Posterior vena cava (tissue), 2 donors: Measurements from ENCODE around the gene ENTR1. TPM values are rescaled to one million over a fixed set of nuclear protein-coding genes. Genes with fewer than 3 reads are reported as not detected.

Experiments
- DNase-seq: peaks from one replicate; pipeline ENCODE4 v3.0.0-alpha.2; 2020; ENCODE audit warnings: low spot score
- intact Hi-C, 2 donors: fragments of 100-400 bp; cut with DNase I; formaldehyde crosslinking; loops; one replicate each; pipeline versions ENCODE4 v1.14.1 to v1.14.2; 2022 to 2023
- long read RNA-seq, 2 donors: library from polyadenylated mRNA; unstranded; transcript quantifications; one replicate each; pipeline ENCODE4 v2.0.0, GENCODE V29; 2020 to 2021
- total RNA-seq, 2 donors: library from RNA; stranded (reverse); fragmentation: NEBNext Ultra II Directional; extraction: Animal tissue kit (Norgen Biotek cat#: 25700); gene quantifications; one replicate each; pipeline ENCODE4 v1.2.1, GENCODE V29; 2021
- donor health status: DM: yes; HTN: yes; CAD: no.
- donor health status: DM: yes; HTN: yes; CAD: no.

The ENTR1 gene, protein sequence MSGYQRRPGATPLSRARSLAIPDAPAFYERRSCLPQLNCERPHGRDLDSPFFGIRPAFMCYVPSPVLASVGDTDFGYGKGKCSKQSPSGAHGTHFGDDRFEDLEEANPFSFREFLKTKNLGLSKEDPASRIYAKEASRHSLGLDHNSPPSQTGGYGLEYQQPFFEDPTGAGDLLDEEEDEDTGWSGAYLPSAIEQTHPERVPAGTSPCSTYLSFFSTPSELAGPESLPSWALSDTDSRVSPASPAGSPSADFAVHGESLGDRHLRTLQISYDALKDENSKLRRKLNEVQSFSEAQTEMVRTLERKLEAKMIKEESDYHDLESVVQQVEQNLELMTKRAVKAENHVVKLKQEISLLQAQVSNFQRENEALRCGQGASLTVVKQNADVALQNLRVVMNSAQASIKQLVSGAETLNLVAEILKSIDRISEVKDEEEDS
- 10 to 100 TPM; 28.7 to 29.3 TPM for total RNA-seq
- long read RNA-seq, donor 1, partial matches to known transcripts, result 4 of 12 reads
- long read RNA-seq, donor 1, other reads (novel, unspliced or antisense), result 4 of 12 reads
- long read RNA-seq, donor 2, partial matches to known transcripts, result 4 of 9 reads
- long read RNA-seq, donor 2, other reads (novel, unspliced or antisense), result 1 of 9 reads

GRCh38 chr9:136410500-136411287, at the start of gene ENTR1, which contains the start of gene PMPCA:
Gene ENTR1, minus strand, starts transcription at chr9:136410614. Its CDS starts 217 bp downstream, at chr9:136410397.
Gene PMPCA, plus strand, starts transcription at chr9:136410658. Its CDS starts 11 bp downstream, at chr9:136410669.
- intact Hi-C loops, result no loop called here
- DNase-seq, result peak; percentile 98

DNA sequence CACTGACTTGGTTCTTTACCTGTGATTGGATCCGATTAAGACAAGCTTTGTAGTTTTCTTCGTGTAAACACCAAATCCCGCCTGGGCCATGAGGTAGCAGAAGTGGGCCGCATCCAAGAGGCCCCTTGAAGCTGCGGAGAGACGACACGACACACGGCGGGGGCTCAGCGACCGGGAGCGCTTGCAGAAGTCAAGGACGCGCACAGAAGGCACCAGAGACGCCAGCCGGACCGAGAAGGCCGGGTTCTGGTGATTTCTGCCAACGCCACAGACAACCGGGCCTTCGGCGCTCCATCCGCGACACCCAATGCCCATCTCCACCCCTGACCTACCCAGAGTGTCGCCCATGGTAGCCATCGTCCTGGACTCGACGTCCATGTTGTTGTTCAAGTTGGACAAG, 49.0 kb upstream of the ENTR1 start:
- no peak for DNase-seq
- intact Hi-C loops, result loop anchor here in 1 of 2 donors (10.0 kb wide), 1 partner anchor 955 kb away; no protein-coding TSS in a partner anchor

GRCh38 chr9:136457326-136457725, 46.9 kb upstream of the ENTR1 start:
- DNase-seq, result no peak
- intact Hi-C loops, result loop anchor here in 1 of 2 donors (10.0 kb wide), 1 partner anchor 957 kb away; no protein-coding TSS in a partner anchor

- no peak for DNase-seq
- intact Hi-C loops, result loop anchor here in 1 of 2 donors (10.0 kb wide), 1 partner anchor 959 kb away; no protein-coding TSS in a partner anchor
Measured at GRCh38 chr9:136456258-136456657, 45.8 kb upstream of the ENTR1 start.

- DNase-seq, result no peak
- intact Hi-C loops, result loop anchor here in 1 of 2 donors (10.0 kb wide), 1 partner anchor 959 kb away; no protein-coding TSS in a partner anchor
Measured at GRCh38 chr9:136455043-136456002, 44.9 kb upstream of the ENTR1 start.

DNA sequence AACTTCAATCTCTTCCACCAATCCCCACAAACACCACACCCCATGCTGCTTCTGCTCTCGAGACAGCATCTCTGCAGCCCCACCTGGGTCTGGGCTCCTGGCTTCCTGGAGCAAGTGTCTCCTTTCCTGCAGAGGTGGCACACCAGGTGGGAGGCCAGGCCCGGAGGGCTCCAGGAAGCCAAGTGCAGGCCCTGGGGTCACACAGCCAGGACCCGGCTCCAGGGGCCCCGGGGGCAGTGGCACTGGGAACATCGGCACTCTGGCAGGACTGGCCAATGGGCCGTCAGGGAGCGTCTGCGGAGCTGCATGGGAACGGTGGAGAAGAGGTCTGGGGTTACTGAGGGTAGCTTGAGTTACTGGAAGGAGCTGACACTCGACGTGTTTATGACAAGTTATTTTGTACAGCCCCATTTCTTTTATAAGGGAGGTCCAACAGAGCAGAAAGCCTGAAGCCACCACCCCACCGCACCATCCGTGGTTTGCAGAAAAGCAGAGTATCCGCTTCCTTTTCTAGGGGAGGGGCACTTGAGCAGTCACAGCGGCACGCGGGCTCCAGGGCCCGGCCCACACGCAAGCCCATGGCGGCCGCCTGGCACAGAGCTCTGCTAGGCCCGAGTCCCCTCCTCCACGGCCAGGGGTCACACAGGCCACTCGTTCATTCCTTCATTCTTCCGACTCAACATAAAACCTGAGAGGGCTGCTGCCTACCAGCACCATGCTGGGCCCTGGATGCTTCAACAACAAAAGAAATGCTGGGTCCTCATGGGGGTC, 43.8 kb upstream of the ENTR1 start:
- intact Hi-C loops, result loop anchor here in 1 of 2 donors (10.0 kb wide), 1 partner anchor 961 kb away; no protein-coding TSS in a partner anchor
- no peak for DNase-seq

DNA sequence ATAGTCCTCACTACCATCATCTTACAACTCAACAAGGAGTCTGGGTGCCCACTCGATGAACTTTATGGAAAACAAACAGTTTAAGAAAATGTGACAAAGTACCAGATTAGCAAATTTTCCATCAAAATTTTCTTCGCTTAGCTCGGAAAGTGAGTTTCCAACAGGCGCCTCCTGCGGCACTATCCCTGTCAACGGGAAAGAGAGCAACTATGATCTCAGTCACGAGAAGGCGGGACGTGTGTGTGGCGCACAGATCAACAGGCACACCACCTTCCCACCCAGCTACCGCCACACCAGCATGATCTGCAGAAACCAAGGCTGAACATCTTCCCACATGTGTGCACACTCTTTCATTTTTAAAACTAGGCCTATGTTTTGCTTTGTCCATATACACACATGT, 42.9 kb upstream of the ENTR1 start:
- no peak for DNase-seq
- intact Hi-C loops, result loop anchor here in 1 of 2 donors (10.0 kb wide), 1 partner anchor 961 kb away; no protein-coding TSS in a partner anchor

DNA sequence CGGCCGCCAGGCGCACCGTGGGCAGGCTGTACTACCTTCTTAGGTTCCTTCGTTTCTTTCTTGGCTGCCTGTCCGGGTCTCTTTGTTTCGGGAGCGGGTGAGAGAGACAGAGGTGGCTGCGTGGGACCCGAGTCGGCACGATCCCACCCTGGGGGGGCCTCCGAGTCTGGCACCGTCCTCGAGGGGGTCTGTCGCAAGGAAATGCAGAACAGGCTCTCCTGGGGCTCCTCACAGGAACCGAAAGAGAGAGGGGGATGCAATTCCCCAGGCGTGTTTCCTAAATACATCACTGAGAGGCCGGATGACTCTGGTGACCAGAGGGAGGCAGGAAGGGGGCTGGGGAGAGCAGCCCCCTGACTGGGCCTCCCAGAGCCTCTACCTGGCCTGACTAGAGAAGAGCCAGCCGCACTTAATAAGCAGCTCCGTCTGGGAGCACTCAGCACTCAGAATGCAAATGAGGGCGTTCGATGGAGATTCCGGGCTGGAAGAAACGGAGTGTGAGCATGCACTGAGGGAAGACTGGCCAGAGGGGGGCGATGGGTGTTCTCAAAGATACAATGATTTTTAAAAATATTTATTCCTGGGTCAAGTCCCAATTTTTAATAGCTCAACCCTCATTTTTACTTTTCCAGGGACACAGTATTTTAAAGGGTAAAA, 40.9 kb upstream of the ENTR1 start:
- no peak for DNase-seq
- intact Hi-C loops, result loop anchor here in 1 of 2 donors (10.0 kb wide), 1 partner anchor 963 kb away; no protein-coding TSS in a partner anchor

DNA sequence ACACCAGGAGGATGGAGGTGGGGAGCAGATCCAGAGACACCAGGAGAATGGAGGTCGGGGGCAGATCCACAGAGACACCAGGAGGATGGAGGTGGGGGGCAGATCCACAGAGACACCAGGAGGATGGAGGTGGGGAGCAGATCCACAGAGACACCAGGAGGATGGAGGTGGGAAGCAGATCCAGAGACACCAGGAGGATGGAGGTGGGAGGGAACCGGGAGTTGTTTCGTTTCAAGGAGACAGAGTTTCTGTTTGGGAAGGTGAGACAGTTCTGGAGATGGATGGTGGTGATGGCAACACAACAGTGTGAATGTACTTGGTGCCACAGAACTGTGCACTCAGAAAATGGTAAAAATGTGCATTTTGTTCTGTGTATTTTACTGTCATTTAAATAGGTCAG, 38.2 kb upstream of the ENTR1 start:
- intact Hi-C loops, result no loop called here
- no peak for DNase-seq

GRCh38 chr9:136447173-136447778, 36.9 kb upstream of the ENTR1 start:
- intact Hi-C loops, result loop anchor here in 1 of 2 donors (1.0 kb wide), 1 partner anchor 14 kb away; no protein-coding TSS in a partner anchor
- DNase-seq, result no peak

- DNase-seq, result no peak
- intact Hi-C loops, result no loop called here
Measured at GRCh38 chr9:136445799-136446198, 35.4 kb upstream of the ENTR1 start.

DNA sequence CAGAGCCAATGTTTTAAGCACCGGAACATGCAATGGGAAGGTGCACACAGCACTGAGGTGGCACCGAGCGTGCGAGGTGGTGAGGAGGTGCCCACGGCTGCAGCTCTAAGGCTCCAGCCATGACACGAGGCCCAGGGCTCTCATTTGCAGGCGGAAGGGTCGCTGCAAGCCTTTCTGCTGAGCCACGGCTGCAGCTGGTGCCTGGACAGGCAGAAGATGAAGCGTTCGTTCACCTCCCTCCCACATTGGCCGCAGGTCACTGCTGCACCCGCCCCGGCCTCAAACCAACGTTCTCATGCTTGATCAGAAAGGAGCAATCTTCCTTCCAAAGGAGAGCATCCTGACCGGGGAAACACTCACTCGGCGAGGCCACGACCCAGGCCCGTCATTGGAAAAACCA, 33.7 kb upstream of the ENTR1 start:
- DNase-seq, result no peak
- intact Hi-C loops, result no loop called here

DNA sequence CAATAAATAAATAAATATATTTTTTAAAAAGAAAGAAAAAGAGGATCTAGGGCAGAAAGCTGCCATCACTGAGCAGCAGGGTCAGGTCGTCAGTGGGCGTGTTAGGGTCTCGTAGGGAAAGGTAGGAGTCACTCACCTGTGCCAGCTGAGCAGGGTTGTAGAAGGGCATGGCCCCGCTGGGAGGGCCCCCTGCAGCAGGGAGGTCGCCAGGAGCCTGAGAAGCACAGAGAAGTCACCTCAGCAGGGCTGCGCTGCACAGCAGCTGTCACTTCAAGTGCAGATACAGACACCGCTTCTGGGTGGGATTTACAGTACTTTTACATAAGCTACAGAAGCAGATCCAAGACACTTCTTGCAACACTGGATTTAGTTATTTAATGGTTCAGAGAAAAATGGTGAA, 33.3 kb upstream of the ENTR1 start:
- DNase-seq, result no peak
- intact Hi-C loops, result no loop called here

DNA sequence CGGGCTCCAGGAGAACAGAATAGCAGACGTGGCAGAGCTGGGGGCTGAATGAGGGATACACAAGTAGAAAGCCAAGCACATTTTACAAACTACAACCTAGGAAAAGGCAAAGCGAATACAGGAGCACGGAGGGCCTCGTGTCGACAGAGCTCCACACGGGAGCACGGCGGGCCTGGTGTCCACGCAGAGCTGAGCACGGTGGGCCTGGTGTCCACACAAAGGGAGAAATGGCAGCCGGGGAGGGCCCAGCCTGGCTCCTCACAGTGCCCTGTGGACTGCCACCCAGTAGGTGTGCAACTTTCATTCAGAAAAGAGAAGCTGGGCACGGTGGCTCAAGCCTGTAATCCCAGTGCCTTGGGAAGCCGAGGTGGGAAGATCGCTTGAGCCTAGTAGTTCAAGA, 32.7 kb upstream of the ENTR1 start:
- no peak for DNase-seq
- intact Hi-C loops, result no loop called here

- intact Hi-C loops, result loop anchor here in 1 of 2 donors (1.0 kb wide), 1 partner anchor 28 kb away; no protein-coding TSS in a partner anchor
- DNase-seq, result no peak
Measured at GRCh38 chr9:136442265-136442664, 31.9 kb upstream of the ENTR1 start.

DNA sequence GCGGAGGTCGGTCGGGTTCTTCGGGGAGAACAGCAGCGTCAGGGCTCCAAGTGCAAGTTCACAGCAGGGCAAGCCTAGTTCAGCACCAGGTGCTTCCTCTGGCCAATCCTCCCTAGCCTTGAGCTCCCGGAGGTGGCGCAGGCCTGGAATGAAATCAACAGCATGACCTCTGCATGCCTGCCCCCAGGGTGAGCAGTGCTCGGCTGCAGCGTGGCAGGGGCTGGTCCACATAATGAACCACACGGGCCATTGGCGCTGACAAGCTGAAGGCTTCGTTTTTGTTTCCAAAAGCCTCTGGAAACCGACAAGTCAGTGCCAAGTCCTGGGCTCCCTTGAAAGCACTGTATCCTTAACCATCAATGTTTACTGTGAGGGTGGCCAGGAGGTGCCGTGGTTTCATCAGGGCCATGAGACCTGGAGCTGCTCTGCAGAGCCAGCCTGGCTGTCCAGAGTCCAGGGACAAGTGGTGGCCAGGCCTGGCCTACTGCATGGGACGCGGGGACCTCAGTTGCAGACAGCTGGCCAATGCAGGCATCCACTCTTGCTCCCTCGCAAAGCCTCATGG, 31.3 kb upstream of the ENTR1 start:
- intact Hi-C loops, result loop anchor here in 1 of 2 donors (1.0 kb wide), 1 partner anchor 27 kb away; no protein-coding TSS in a partner anchor
- DNase-seq, result no peak
